Keratinocyte (primary cell): ENCODE data around the gene ASTN2.

Source experiments
- EZH2 ChIP-seq: IDR thresholded peaks from one replicate; pipeline ENCODE4 v1.6.1; 2012; ENCODE audit warnings: inconsistent platforms, mild to moderate bottlenecking, low read length, moderate library complexity
- TF ChIP-seq, protein P1 (sequence below), 3 experiments: IDR thresholded peaks in 1 of 3; conservative IDR thresholded peaks in 1 of 3; optimal IDR thresholded peaks in 1 of 3; 2 replicates in 2 of 3; 3 replicates in 1 of 3; pipeline versions ENCODE3 to v1.5.1; 2011; ENCODE audit warnings: low read length in 3 of 3, mild to moderate bottlenecking in 3 of 3, moderate library complexity in 2 of 3, control low read depth in 1 of 3, inconsistent platforms in 1 of 3; ENCODE audit not compliant: insufficient read depth in 2 of 3; ENCODE audit errors: extremely low read depth in 1 of 3

DNA sequence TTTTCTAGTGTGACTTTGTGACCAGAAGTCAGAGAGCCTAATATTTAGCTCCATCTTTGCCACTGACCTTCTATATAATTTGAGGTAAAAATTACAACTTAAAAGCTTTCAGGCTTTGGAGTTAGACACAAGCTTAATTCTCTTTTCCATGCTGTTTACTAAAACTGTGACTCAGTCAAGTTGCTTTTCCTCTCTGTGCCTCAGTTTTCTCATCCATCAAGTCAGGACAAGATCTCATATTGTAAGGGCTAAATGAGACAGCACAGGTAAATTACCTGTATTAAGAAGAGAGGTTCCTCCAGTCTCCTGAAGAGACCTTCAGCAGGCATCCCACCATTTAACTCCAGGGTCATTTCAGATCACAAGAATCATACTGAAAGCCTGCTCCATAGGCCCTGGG lies 339.2 kb downstream of the ASTN2 start:
- no peak for TF ChIP-seq EZH2
- TF ChIP-seq, protein P1, sequence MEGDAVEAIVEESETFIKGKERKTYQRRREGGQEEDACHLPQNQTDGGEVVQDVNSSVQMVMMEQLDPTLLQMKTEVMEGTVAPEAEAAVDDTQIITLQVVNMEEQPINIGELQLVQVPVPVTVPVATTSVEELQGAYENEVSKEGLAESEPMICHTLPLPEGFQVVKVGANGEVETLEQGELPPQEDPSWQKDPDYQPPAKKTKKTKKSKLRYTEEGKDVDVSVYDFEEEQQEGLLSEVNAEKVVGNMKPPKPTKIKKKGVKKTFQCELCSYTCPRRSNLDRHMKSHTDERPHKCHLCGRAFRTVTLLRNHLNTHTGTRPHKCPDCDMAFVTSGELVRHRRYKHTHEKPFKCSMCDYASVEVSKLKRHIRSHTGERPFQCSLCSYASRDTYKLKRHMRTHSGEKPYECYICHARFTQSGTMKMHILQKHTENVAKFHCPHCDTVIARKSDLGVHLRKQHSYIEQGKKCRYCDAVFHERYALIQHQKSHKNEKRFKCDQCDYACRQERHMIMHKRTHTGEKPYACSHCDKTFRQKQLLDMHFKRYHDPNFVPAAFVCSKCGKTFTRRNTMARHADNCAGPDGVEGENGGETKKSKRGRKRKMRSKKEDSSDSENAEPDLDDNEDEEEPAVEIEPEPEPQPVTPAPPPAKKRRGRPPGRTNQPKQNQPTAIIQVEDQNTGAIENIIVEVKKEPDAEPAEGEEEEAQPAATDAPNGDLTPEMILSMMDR (optimal IDR thresholded peaks at IDR 0.05 in 1 of 3, IDR thresholded peaks at IDR 0.05 in 1 of 3, conservative IDR thresholded peaks at IDR 0.05 in 1 of 3; ENCODE audit: extremely low read depth in 1 of 3, insufficient read depth in 2 of 3, low read length in 3 of 3), result no peak
